ENCODE results near the gene NOXO1.

GRCh38 chr16:1932050-1933028 is 48.9 kb downstream of the NOXO1 start:
- TF ChIP-seq CTCF (IDR thresholded peaks at IDR 0.05) (no peak), POLR2A (IDR thresholded peaks at IDR 0.05) (no peak), POLR2AphosphoS5 (IDR thresholded peaks at IDR 0.05; ENCODE audit: insufficient read depth in 1 of 2, low read depth in 1 of 2) (no peak)
